Measurements from ENCODE around the gene NUP50. TPM values are rescaled to one million over a fixed set of nuclear protein-coding genes. Genes with fewer than 3 reads are reported as not detected.
A peak's percentile ranks its signal among the peaks of the same experiment; 100 is the strongest.

NUP50 gene
- total and polyA plus RNA-seq, 2 donors from 2014 or later = 11.3 to 64.2 TPM

DNA sequence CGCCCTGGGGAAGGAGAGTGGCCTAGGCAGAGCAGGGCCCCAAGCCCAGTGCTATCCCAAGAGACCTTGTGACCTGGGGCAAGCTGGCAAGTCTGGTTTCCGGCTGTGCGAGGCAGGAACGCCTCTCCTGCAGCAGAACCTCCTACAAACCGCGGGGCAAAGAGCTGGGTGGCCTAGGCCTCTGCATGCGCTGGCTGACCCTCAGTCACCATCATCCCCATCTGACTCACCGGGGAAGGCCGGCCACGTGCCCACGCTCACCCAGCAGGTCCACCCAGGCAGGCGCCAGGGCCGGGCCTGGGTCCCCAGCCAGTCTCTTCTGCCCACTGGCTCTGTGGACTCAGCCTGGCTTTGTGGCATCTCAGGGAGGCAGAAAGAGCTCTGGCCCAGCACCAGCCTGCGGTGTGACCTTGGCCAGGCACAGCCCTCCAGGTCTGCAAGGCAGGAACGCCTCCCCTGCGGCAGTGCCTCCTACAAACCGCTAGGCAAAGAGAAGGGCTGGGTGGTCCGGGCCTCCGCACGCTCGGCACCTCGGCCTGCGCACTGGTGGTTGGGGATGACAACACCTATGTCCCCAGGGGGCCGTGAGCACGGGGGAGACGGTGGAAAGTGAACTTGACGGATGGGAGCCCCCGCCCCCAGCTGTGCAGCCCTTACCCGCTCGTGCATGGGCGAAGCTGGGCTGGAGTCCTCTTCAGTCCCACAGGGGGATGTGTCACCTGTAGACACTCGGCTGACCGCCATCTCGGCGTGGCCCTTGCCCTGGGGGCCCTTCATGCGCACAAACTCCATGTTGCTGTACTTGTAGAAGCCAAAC, 38.8 kb downstream of the NUP50 start:
- no peaks in the 10 kb centered on the region for H3K4me1 ChIP-seq (ENCODE audit: control insufficient read depth in 2 of 3, insufficient read depth in 2 of 3, low read depth in 1 of 3, low read length in 3 of 3)
- H3K27me3 ChIP-seq (ENCODE audit: control insufficient read depth, insufficient read depth, low read length) = no peaks in the 10 kb centered on the region
- intact Hi-C loops (cut with DNase I) = no loop called here
- H3K27ac ChIP-seq (ENCODE audit: low read depth in 2 of 2, low read length in 2 of 2) = no peak overlapping the region
- no peak overlapping the region for H3K9ac ChIP-seq (ENCODE audit: low read length in 3 of 3)
- TF ChIP-seq, protein P1, sequence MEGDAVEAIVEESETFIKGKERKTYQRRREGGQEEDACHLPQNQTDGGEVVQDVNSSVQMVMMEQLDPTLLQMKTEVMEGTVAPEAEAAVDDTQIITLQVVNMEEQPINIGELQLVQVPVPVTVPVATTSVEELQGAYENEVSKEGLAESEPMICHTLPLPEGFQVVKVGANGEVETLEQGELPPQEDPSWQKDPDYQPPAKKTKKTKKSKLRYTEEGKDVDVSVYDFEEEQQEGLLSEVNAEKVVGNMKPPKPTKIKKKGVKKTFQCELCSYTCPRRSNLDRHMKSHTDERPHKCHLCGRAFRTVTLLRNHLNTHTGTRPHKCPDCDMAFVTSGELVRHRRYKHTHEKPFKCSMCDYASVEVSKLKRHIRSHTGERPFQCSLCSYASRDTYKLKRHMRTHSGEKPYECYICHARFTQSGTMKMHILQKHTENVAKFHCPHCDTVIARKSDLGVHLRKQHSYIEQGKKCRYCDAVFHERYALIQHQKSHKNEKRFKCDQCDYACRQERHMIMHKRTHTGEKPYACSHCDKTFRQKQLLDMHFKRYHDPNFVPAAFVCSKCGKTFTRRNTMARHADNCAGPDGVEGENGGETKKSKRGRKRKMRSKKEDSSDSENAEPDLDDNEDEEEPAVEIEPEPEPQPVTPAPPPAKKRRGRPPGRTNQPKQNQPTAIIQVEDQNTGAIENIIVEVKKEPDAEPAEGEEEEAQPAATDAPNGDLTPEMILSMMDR (IDR thresholded peaks at IDR 0.05; ENCODE audit: borderline replicate concordance, extremely low read depth, insufficient read depth) = no peak
- H3K9me3 ChIP-seq (ENCODE audit: control insufficient read depth in 2 of 3, insufficient read depth in 1 of 3, low read length in 3 of 3) = no peaks in the 10 kb centered on the region
- peaks cover 0 to 10% (median 4%) of the 10 kb centered on the region in 3 donors for H3K36me3 ChIP-seq (ENCODE audit: control insufficient read depth in 2 of 3, insufficient read depth in 3 of 3, low read length in 3 of 3)
- FAIRE-seq = no peak
- DNase-seq = peak in 1 of 5 donors; percentile 77
- H3K4me3 ChIP-seq (ENCODE audit: low read length in 3 of 3) = no peak overlapping the region

DNA sequence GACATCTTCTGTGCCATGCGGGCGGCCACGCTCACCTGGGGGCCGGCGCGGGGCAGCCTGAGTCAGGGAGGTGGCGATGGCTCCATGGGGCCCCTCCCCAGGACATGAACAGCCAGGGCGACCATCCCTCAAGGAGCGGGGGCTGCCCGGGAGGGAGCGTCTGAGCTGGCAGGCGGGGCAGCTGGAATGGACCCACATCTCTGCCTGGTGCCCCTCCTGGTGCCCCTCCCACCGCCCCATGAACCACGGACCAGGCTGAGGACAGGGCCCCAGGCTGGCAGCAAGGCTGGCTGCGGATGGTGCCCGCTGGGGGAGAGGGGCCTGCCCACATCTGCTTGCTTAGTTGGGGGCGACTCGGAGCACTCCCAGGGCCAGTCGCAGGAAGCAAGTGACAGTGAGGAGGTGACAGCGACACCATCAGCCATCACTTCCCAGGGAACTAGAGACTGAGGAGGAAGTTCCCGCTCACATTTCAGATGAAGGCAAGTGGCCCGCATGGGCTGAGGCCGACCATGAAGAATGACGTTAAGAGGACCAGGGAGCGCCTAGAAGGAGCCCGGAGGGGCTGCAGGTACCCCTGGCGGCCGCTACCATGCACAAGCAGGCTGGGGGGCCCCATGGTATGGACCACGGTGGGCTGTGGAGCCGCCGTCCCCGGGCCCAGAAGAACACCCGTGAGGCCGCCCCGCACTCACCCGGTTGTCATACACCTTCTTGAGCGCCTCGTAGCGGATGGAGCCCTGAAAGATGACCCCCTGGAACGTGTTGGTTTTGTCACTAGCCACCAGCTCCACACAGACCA, 39.6 kb downstream of the NUP50 start:
- H3K4me3 ChIP-seq (ENCODE audit: low read length in 3 of 3) = no peak overlapping the region
- DNase-seq (no peak), FAIRE-seq (no peak)
- intact Hi-C loops (cut with DNase I) = no loop called here
- H3K9me3 ChIP-seq (ENCODE audit: control insufficient read depth in 2 of 3, insufficient read depth in 1 of 3, low read length in 3 of 3) = no peaks in the 10 kb centered on the region
- H3K9ac ChIP-seq (ENCODE audit: low read length in 3 of 3) = no peak overlapping the region
- TF ChIP-seq, protein P1 (IDR thresholded peaks at IDR 0.05; ENCODE audit: borderline replicate concordance, extremely low read depth, insufficient read depth) = no peak
- H3K36me3 ChIP-seq (ENCODE audit: control insufficient read depth in 2 of 3, insufficient read depth in 3 of 3, low read length in 3 of 3) = peaks cover 0 to 10% (median 3%) of the 10 kb centered on the region in 3 donors
- no peaks in the 10 kb centered on the region for H3K27me3 ChIP-seq (ENCODE audit: control insufficient read depth, insufficient read depth, low read length)
- H3K27ac ChIP-seq (ENCODE audit: low read depth in 2 of 2, low read length in 2 of 2) = no peak overlapping the region
- no peaks in the 10 kb centered on the region for H3K4me1 ChIP-seq (ENCODE audit: control insufficient read depth in 2 of 3, insufficient read depth in 2 of 3, low read depth in 1 of 3, low read length in 3 of 3)

DNA sequence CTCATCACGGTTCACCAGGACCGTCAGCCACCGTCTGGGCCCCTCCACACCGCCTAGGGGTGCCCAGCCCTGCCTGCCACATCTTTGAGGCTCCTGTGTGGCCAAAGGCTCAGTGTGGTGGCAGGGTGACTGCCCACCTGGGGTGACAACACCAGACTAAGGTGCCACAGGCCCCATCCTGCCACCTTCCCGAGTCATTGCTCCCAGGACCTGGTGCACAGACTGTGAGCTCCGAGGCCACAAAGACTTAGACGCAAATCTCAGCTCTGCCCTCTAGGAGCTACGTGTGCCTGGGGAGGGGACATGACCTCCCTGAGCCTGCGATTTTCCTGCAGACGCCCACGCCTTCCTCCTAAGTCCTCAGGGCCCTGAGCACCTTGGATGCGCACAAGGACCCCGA, 40.5 kb downstream of the NUP50 start:
- no peak for DNase-seq

More for the DNA sequence above, 40.5 kb downstream of the NUP50 start:
- Histone ChIP-seq H3K4me1 (ENCODE audit: control insufficient read depth in 2 of 3, insufficient read depth in 2 of 3, low read depth in 1 of 3, low read length in 3 of 3) (no peaks in the 10 kb centered on the region), H3K36me3 (ENCODE audit: control insufficient read depth in 2 of 3, insufficient read depth in 3 of 3, low read length in 3 of 3) (peaks cover 0 to 7% (median 3%) of the 10 kb centered on the region in 3 donors), H3K27me3 (ENCODE audit: control insufficient read depth, insufficient read depth, low read length) (no peaks in the 10 kb centered on the region), H3K9ac (ENCODE audit: low read length in 3 of 3) (no peak overlapping the region), H3K4me3 (ENCODE audit: low read length in 3 of 3) (no peak overlapping the region), H3K9me3 (ENCODE audit: control insufficient read depth in 2 of 3, insufficient read depth in 1 of 3, low read length in 3 of 3) (no peaks in the 10 kb centered on the region), H3K27ac (ENCODE audit: low read depth in 2 of 2, low read length in 2 of 2) (no peak overlapping the region)
- intact Hi-C loops (cut with DNase I) = no loop called here
- TF ChIP-seq, protein P1 (IDR thresholded peaks at IDR 0.05; ENCODE audit: borderline replicate concordance, extremely low read depth, insufficient read depth) = no peak
- FAIRE-seq = no peak
